ENCODE results near the gene PRR11.
"Not testable (repeated sequence)": the region's sequence is repeated elsewhere in the genome, so short reads cannot be mapped to it uniquely, and the experiment has no call there.

The PRR11 gene

DNA sequence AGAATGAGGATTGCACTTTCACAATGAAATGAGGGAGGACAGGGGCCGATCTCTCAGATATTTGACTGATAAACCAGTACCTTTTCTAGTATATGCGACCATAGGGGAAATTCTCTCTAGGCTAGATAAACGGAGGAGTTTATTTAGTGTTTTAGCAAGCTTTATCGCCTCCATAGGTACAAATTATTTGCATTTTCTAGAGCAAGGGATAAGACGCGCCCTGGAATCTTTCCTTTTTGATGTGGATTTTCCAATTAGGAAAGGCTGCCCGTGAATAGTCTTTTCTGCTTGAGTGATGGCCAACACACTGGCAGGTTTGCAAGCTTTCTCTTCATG, 64.4 kb downstream of the PRR11 start:
- Mint-ChIP-seq H3K9me3 (no peaks in the 10 kb centered on the region), H3K4me1 (ENCODE audit: low read depth) (peaks cover 12% of the 10 kb centered on the region), H3K27me3 (ENCODE audit: low read depth) (no peaks in the 10 kb centered on the region), H3K36me3 (ENCODE audit: low read depth) (peaks cover 3% of the 10 kb centered on the region), H3K4me3 (peak overlapping the region; percentile 97), H3K27ac (peak overlapping the region; percentile 96)

DNA sequence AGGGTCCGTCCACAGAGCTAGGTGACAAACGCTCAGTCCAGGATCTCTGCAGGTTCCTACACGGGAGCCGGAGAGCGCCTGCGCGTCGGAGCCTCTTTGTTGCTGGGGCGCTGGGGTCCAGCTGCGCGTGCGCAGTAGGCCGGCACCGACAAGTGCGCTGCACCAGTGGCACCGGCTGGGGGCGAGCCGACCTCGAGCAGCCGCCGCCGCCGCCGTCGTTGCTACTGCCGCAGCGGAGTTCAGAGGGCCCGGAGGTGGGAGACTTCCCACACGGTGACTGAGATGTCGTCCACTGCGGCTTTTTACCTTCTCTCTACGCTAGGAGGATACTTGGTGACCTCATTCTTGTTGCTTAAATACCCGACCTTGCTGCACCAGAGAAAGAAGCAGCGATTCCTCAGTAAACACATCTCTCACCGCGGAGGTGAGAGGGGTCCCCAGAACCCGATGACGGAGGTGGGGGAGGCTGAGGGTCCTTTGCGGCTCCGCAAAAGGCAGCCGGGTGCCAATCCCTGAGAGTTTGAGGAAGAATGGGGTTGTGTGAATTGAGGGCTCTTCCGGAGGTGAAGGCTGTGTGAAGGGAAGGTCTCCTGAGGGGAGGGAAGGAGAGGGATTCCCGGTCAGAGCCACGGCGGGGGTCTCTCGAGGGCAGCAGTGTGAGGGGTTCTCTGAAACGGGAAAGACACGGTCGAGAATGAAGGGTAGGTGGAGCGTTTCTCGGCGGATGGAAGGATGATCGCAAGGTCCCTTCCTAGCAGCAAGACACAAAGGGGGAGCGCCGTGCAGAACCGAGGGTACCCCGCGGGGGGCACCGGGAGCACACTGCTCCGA, 65.0 kb downstream of the PRR11 start, which contains the start of gene GDPD1:
Gene GDPD1 (plus strand): TSS at position 184 of the 831 bp plus-strand sequence. CDS start 99 bp downstream, at position 283.
- H3K9me3 Mint-ChIP-seq = no peaks in the 10 kb centered on the region
- H3K36me3 Mint-ChIP-seq (ENCODE audit: low read depth) = peaks cover 3% of the 10 kb centered on the region
- H3K27ac Mint-ChIP-seq = peak within 1 kb of the TSS; percentile 96
- H3K4me1 Mint-ChIP-seq (ENCODE audit: low read depth) = peaks cover 12% of the 10 kb centered on the region
- H3K27me3 Mint-ChIP-seq (ENCODE audit: low read depth) = no peaks in the 10 kb centered on the region
- H3K4me3 Mint-ChIP-seq = peak within 1 kb of the TSS; percentile 97

DNA sequence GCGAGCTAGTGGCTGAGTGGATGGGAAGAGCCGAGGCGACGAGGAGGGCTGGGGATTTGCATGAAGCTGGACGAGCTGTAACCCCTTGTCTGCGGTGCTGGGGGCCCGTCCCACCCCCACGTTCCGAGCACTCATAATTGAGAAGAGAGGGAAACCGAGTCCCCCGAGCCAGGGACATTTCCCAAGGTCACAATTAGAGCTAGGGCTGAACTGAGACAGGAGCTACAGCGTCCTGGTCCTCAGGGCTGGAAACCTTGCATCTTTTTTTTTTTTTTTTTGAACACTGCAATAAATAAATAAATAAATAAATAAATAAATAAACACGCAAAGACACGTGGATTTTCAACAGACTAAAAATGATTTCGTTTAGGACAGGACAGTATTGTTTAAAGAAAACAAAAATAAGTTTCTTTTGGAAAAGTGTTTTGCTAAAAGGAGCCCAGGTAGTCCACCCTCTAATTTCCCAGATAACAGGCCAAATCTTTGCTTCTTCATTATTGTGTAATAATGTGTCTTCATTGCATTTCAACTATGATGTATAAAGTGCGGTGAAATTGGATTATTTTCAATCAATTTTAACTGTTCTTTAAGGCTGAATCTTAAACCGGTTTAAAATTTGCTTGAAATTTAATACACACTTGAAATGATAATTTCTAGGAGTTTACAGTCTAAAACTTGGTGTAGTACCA, 65.8 kb downstream of the PRR11 start:
- Mint-ChIP-seq H3K27ac (peak overlapping the region; percentile 96), H3K4me1 (ENCODE audit: low read depth) (peaks cover 12% of the 10 kb centered on the region), H3K27me3 (ENCODE audit: low read depth) (no peaks in the 10 kb centered on the region), H3K9me3 (no peaks in the 10 kb centered on the region), H3K36me3 (ENCODE audit: low read depth) (peaks cover 3% of the 10 kb centered on the region), H3K4me3 (peak overlapping the region; percentile 97)

DNA sequence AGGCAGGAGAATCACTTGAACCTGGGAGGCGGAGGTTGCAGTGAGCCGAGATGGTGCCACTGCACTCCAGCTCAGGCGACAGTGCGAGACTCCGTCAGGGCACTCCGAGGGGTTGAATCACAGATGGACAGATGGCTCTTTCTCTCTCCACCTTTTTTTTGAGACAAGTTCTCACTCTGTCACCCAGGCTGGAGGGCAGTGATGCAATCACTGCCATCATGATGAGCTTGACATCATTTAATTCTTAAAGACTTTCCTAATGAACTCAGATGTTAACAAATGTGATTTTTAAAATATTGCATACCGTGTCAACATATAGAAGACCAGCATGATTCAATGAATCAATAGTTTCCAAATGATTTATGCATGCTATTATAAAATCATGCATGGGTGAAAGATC, 68.3 kb downstream of the PRR11 start:
- Mint-ChIP-seq H3K27ac (no peak overlapping the region), H3K4me3 (no peak overlapping the region), H3K36me3 (ENCODE audit: low read depth) (peaks cover 3% of the 10 kb centered on the region)

DNA sequence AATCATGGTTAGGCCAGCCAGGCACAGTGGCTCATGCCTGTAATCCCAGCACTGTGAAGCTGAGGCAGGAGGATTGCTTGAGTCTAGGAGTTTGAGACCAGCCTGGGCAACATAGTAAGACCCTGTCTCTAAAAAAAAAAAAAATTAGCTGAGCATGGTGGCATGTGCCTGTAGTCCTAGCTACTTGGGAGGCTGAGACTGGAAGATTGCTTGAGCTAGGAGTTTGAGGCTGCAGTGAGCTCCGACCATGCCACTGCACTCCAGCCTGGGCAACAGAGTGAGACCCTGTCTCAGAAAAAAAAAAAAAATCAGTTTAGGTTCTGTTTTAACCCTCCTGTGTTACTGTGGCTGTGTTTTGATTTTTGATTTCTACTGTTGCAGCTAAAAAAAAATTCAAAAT, 73.0 kb downstream of the PRR11 start:
- H3K4me3 Mint-ChIP-seq; H3K27ac Mint-ChIP-seq; H3K9me3 Mint-ChIP-seq; H3K36me3 Mint-ChIP-seq (ENCODE audit: low read depth); H3K4me1 Mint-ChIP-seq (ENCODE audit: low read depth); H3K27me3 Mint-ChIP-seq (ENCODE audit: low read depth): not testable (repeated sequence)

More for the DNA sequence above, 68.3 kb downstream of the PRR11 start:
- no peaks in the 10 kb centered on the region for H3K9me3 Mint-ChIP-seq
- peaks cover 12% of the 10 kb centered on the region for H3K4me1 Mint-ChIP-seq (ENCODE audit: low read depth)
- no peaks in the 10 kb centered on the region for H3K27me3 Mint-ChIP-seq (ENCODE audit: low read depth)

DNA sequence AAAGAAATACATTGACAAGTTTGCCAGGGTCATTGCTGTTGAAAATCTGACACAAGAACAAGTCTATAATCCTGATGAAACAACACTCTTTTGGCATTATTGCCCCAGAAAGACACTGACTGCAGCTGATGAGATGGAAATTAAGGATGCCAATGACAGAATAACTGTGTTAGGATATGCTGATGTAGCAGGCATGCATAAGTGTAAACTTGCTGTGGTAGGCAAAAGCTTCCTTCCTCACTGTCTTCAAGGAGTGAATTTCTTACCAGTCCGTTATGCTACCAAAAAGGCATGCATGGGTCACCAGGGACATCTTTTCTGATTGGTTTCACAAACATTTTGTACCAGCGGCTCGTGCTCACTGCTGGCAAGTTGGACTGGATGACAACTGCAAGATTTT, 75.2 kb downstream of the PRR11 start:
- H3K4me1 Mint-ChIP-seq (ENCODE audit: low read depth) = peaks cover 4% of the 10 kb centered on the region
- H3K27me3 Mint-ChIP-seq (ENCODE audit: low read depth) = peaks cover 4% of the 10 kb centered on the region
- H3K4me3 Mint-ChIP-seq = no peak overlapping the region
- no peaks in the 10 kb centered on the region for H3K9me3 Mint-ChIP-seq
- H3K27ac Mint-ChIP-seq = no peak overlapping the region
- no peaks in the 10 kb centered on the region for H3K36me3 Mint-ChIP-seq (ENCODE audit: low read depth)

DNA sequence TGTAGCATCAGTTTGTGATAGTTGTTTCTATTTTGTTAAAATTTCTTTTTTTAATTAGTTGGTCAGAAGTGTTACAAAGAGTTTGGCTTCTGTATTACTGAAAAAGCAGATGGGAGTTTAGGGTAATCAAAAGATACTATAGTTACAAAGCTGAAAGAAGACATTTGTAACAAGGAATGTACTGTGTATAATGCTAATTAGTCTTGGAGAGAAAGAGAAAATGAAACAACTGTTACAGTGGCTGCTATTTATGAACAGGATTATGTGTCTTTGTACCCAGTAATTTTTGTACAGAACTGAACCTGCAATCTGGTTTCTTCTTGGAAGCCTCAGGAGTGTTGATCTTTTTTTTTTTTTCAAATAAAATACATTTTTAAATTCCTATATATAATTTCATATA, 79.1 kb downstream of the PRR11 start:
- no peaks in the 10 kb centered on the region for H3K9me3 Mint-ChIP-seq
- H3K4me3 Mint-ChIP-seq = no peak overlapping the region
- H3K4me1 Mint-ChIP-seq (ENCODE audit: low read depth) = peaks cover 4% of the 10 kb centered on the region
- H3K27ac Mint-ChIP-seq = no peak overlapping the region
- no peaks in the 10 kb centered on the region for H3K36me3 Mint-ChIP-seq (ENCODE audit: low read depth)
- peaks cover 4% of the 10 kb centered on the region for H3K27me3 Mint-ChIP-seq (ENCODE audit: low read depth)

DNA sequence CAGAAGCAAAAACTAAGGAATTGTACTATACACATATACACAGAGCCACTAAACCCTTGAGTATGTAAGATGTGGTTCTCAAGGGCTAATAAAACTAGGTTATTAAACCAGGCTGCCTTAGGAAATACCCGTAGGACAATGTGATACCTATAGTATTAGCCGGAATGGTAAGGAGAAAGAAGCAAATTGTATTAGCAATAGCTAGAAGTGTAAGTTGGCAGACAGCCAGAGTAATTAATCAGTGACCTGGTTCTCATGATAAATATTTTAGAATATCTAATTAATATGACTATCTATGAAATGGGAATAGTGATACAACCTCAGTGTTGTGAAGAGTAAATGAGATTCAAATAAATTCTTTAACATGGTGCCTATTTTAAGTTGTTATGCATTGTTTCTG, 83.4 kb downstream of the PRR11 start:
- no peaks in the 10 kb centered on the region for H3K27me3 Mint-ChIP-seq (ENCODE audit: low read depth)
- H3K4me1 Mint-ChIP-seq (ENCODE audit: low read depth) = peaks cover 2% of the 10 kb centered on the region
- H3K9me3 Mint-ChIP-seq = no peaks in the 10 kb centered on the region
- no peak overlapping the region for H3K4me3 Mint-ChIP-seq
- H3K36me3 Mint-ChIP-seq (ENCODE audit: low read depth) = no peaks in the 10 kb centered on the region
- no peak overlapping the region for H3K27ac Mint-ChIP-seq

DNA sequence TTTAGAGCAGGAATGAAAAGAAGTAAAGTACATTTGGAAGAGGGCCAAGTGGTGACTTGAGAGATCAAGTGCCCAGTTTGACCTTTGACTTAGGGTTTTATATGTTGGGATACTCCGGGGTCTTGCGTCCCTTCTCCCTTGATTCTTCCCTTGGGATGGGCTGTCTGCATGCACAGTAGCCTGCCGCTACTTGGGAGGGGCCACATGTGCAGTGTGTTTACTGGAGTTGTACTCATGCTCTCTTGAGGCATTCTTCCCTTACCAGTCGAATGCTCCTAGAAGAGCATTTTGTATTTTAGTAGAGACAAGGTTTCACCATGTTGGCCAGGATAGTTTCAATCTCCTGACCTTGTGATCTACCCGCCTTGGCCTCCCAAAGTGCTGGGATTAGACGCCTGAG, 88.5 kb downstream of the PRR11 start:
- H3K36me3 Mint-ChIP-seq (ENCODE audit: low read depth) = no peaks in the 10 kb centered on the region
- H3K27ac Mint-ChIP-seq = no peak overlapping the region
- no peak overlapping the region for H3K4me3 Mint-ChIP-seq
- H3K9me3 Mint-ChIP-seq = no peaks in the 10 kb centered on the region
- no peaks in the 10 kb centered on the region for H3K4me1 Mint-ChIP-seq (ENCODE audit: low read depth)
- H3K27me3 Mint-ChIP-seq (ENCODE audit: low read depth) = no peaks in the 10 kb centered on the region
